NCI-H2029 (cell line): ENCODE measurements around the gene NOL12.
"Not testable (repeated sequence)": the region's sequence is repeated elsewhere in the genome, so short reads cannot be mapped to it uniquely, and the experiment has no call there.

ENCODE experiments used
- DNase-seq: peaks from one replicate; lab custom pipeline; 2025; lab: John Stamatoyannopoulos, UW

Gene NOL12, protein sequence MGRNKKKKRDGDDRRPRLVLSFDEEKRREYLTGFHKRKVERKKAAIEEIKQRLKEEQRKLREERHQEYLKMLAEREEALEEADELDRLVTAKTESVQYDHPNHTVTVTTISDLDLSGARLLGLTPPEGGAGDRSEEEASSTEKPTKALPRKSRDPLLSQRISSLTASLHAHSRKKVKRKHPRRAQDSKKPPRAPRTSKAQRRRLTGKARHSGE

GRCh38 chr22:37686002-37686982 is at the start of gene NOL12:
Gene NOL12 (plus strand): TSS chr22:37686343. CDS start chr22:37686393, 50 bp downstream.
- peak; percentile 61 for DNase-seq

DNA sequence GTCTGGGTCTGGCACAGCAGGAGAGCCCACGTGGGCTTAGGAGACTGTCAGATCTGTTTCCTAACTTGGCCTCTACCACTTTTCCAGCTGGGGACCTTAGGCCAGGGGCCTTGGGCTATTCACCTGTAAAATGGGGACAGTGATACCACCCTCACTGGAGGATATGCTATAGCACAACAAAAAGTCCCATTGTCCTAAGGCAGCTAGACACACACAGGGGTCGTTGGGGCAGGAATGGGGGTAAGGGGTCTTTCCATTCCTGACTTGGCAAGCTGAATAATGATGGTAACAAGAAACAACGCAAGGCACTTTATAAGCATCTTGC is 49.2 kb upstream of the NOL12 start:
- DNase-seq = no peak

DNA sequence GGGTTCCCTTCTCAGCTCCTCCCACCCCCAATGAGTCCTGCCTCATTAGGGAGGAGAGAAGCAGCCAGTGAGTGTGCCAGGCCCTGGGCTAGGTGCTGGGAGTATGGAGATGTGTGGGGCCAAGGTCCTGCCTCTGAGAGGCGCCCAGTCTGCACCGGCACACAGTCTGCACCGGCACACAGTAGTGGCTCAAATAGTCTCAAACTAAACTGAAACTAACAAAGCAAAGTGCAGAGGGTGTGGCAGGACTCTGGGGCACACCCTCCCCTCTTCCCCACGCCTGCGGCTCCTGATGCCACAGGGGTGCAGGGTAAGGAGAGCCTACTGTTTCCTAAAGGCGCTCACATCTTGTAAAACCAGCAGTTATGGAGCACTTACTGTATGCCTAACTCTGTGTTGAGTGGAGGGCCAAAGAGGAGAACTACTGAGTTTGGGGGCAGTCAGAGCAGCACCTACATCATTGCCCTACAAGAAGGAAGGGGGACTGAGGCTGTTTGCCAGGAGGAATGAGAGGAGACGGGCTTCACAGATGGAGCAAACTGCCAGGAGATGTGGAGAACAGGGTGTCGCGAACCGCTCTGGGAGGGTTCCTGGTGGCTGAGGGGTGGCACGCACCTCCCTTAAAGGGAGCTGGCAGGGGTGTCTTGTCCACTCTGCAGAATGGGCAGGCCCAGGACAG is 47.6 kb upstream of the NOL12 start:
- no peak for DNase-seq

GRCh38 chr22:37639070-37639760 is 46.9 kb upstream of the NOL12 start, which contains the start of gene SH3BP1:
Gene SH3BP1 (plus strand): TSS chr22:37639669. CDS start chr22:37639788, 119 bp downstream.
- DNase-seq = no peak

GRCh38 chr22:37639771-37640590 is 46.2 kb upstream of the NOL12 start:
- DNase-seq = no peak

GRCh38 chr22:37640591-37641560 is 45.3 kb upstream of the NOL12 start:
- no peak for DNase-seq

DNA sequence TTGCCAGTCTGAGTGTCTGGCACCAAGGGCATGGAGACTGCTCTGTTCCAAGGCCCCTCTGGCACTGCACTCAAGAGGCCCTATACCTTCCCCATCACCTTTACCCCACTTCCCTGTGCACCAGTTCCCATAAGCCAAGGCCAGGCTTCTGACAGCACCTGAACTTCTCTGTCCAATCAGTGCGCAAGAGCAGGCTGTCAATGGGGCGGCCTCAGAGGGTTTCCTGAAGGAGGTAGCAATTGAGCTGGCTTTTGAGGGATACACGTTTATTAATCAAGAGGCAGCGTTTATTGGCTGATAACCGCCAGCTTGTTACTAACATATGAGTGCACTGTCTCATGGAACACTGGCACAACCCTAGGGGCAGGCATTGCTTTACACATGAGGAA is 44.6 kb upstream of the NOL12 start:
- no peak for DNase-seq

DNA sequence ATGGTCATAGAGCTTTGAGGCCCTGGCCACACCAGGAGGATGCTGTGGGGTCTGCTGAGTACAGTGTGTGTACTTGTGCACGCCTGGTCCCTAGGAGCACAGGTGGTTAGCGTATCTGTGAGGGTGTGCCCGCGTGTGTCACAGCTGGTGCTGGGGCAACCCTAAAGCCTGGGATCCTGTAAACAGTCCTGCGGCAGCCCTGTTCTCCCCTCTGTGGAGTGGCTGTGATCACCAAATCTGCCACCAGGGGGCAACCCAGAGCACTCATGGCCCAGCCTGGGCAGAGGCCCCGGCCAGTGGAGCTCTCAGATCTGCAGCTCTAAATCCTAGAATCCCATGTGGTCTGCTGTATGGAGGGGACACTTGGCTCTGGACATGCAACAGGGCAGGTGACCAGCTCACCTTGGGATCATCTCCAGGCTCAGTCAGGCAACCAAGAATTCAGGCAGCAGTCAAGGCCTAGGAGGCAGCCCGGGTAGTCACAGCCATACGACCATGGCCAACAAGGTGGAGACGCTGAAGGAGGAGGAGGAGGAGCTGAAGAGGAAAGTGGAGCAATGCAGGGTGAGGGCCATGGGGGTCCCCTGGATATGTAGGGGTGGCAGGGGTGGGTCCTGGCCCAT is 42.8 kb upstream of the NOL12 start:
- peak; percentile 43 for DNase-seq

DNA sequence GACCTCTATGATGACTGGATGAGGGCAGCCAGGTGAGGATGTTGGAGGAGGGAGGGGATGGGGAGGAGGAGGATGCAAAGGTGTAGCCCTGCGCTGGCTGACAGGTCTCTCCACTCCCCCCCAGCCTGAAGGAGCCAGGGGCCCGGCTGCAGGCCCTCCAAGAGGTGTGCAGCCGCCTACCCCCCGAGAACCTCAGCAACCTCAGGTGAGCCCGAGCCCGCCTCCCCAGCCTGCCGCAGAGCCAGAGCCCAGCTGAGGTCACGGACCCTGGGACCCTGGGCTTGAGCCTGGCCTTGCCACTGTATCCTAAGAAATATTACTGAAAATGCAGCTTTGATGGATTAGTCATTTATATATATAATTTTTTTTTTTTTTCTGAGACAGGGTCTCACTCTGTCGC is 38.8 kb upstream of the NOL12 start:
- DNase-seq = no peak

GRCh38 chr22:37647928-37648327 is 38.2 kb upstream of the NOL12 start:
- no peak for DNase-seq

DNA sequence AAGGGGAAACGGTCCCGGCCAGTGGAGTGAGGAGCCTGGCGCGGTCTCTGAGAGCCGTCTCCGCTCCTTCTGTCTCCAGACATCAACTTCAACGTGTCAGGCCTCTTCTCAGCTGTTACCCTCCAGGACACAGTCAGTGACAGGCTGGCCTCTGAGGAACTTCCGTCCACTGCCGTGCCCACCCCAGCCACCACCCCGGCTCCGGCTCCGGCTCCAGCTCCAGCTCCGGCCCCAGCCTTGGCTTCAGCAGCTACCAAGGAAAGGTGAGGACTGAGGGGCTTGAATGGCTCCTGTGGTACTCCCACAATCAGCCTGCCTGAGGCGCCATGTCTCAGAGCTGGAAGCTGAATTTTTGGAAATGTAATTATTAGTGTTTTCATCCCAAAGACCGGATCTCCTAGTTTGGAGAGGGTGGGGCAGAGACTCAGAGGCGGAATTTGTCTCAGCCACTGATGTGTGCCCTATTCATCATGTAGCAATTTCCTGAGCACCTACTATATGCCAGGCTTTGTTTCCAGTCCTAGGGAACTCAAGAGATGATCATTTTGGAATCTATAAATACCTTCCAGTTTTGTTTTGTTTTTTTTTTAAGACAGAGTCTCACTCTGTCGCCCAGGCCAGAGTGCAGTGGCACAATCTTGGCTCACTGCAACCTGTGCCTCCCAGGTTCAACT is 35.5 kb upstream of the NOL12 start:
- no peak for DNase-seq

DNA sequence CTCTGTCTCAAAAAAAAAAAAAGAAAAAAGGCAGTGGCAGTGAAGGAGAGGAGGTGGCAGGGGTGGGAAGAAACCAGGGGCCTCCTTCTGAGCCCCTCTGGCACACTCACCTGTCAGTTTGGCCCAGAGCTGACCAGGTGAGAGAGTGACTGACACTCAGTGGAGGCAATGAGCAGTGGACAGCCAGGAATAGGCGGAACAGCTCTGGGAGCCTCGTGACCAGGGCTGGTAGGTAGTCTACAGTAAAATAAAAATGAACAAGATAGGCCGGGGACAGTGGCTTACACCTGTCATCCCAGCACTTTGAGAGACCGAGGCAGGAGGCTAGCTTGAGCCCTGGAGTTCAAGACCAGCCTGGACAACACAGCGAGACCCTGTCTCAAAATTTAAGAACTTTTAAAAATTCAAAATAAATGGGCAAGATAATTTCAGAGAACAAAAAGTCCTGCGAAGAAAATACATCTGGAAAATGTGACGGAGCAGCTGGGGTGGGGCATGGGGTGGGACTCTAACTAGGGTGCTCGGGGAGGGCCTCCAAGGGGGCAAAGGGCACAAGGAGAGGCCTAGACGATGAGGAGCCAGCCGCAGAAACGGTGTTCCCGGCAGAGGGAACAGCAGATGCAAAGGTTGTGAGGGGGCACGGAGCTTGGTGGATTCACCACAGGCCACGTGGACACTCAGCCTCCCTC is 31.4 kb upstream of the NOL12 start:
- DNase-seq = no peak

GRCh38 chr22:37655252-37655563 is 30.9 kb upstream of the NOL12 start:
- DNase-seq = no peak

DNA sequence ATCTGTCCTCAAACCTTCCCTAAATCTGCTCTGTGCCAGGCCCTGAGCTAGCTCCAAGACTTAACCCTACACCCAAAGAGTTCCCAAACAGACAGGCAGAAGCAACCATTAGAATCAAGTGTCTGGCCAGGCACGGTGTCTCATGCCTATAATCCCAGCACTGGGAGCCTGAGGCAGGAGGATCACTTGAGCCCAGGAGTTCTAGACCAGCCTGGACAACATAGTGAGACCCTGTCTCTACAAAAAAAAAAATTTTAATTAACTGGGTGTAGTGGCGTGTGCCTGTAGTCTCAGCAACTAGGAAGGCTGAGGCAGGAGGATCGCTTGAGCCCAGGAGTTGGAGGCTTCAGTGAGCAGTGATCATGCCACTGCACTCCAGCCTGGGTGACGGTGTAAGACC is 29.6 kb upstream of the NOL12 start:
- not testable (repeated sequence) for DNase-seq

DNA sequence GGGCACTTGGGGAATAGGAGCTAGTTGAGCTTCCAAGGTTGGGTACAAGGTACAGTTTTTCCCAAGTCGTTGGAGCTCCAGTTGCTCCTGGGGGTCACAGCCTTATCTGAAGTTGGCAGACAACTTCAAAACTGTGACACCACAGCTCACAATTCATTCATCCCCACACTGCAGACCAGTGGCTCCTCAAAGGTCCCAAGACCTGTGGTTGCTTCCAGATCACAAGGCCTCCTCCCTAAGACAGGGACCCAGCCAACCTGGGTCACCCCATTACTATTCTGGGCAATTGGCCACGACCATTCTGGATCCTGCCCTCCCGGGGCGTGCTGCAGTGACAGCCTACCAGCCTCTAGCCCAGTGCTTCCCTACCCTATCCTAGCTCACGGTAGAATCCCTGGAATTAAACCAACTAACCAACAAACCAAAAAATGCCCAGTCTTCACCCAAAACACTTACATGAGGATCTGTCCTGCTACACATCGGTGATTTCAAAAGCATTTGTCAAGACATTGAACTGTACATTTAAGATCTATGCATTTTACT is 28.5 kb upstream of the NOL12 start:
- DNase-seq = no peak

GRCh38 chr22:37658133-37659065 is 27.7 kb upstream of the NOL12 start, which contains the start of gene PDXP:
Gene PDXP (plus strand): TSS chr22:37658723. CDS start chr22:37658783, 60 bp downstream.
- DNase-seq = peak; percentile 99
